Activated B cell treated with CpG ODN at 0.5 μM for 24 hours (primary cell): ENCODE data around the gene CENPB. TPM values are rescaled to one million over a fixed set of nuclear protein-coding genes. Genes with fewer than 3 reads are reported as not detected.
A peak's percentile ranks its signal among the peaks of the same experiment; 100 is the strongest.

ENCODE experiments used
- ATAC-seq: fragments of 200-7000 bp; cut with Tn5 transposase; one replicate; pipeline ENCODE4 v1.10.0; 2021; ENCODE audit warnings: low read depth, mild to moderate bottlenecking, moderate library complexity
- CTCF ChIA-PET: fragments of 350-600 bp; sonication (Branson Sonifier 250); formaldehyde crosslinking; loops from one replicate; lab custom pipeline; 2021; ENCODE audit warnings: antibody characterized with exemption; lab: Charles Lee
- POLR2A ChIA-PET: fragments of 350-600 bp; sonication (Branson Sonifier 250); formaldehyde crosslinking; loops from one replicate; lab custom pipeline; 2021; ENCODE audit warnings: antibody characterized with exemption; lab: Charles Lee
- DNase-seq: peaks from one replicate; pipeline ENCODE4 v3.0.0; 2022
- H3K27ac Mint-ChIP-seq: one replicate; pipeline ENCODE4 v1.8.0; 2020; ENCODE audit warnings: mixed read lengths
- H3K27me3 Mint-ChIP-seq: one replicate; pipeline ENCODE4 v1.8.0; 2021; ENCODE audit warnings: mixed read lengths
- H3K36me3 Mint-ChIP-seq: one replicate; pipeline ENCODE4 v1.8.0; 2021; ENCODE audit warnings: low read depth, mixed read lengths
- H3K4me1 Mint-ChIP-seq: one replicate; pipeline ENCODE4 v1.8.0; 2021; ENCODE audit warnings: mixed read lengths
- H3K4me3 Mint-ChIP-seq: one replicate; pipeline ENCODE4 v1.8.0; 2020; ENCODE audit warnings: mild to moderate bottlenecking, mixed read lengths
- H3K9me3 Mint-ChIP-seq: one replicate; pipeline ENCODE4 v1.8.0; 2020; ENCODE audit warnings: mixed read lengths
- intact Hi-C: fragments of 100-400 bp; cut with micrococcal nuclease; formaldehyde crosslinking; loops from one replicate; pipeline ENCODE4 v1.15.1; 2024
- total RNA-seq: library from RNA; stranded (reverse); gene quantifications from 2 replicates; pipeline ENCODE4 v1.2.3, GENCODE V29; 2022
- TF ChIP-seq, protein P1 (sequence below): fragments of 200-600 bp; IDR thresholded peaks from one replicate; pipeline ENCODE4 v1.8.0; 2022; ENCODE audit warnings: antibody characterized with exemption, mild to moderate bottlenecking

The CENPB gene
- total RNA-seq, 1 donor from 2014 or later, result 51.7 TPM

DNA sequence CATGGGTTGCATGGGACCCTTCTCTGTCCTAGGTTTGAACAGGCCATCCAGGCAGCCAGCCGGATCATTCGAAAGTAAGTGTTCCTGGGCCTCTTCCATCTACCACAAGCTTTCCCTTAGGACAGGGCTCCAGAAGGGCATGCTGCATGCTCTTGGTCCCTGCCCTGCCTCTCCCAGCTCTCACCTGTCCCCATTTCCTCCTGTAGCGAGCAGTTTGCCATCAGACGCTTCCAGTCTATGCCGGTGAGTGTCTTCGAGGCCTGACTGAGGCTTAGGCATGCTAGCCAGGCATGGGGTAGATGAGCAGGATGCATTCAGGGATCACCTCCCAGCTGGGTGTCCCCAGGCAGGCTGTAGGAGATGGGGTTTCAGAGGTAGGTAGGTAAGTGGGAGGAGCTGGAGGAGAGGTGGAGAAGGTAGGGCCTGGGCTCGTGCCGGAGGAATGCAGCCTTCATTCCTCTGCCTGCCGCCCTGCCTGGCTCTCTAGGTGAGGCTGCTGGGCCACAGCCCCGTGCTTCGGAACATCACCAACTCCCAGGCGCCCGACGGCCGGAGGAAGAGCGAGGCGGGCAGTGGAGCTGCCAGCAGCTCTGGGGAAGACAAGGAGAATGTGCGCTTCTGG is 13.8 kb upstream of the CENPB start:
- Mint-ChIP-seq H3K9me3 (no peaks in the 10 kb centered on the region), H3K27ac (peak overlapping the region; percentile 93), H3K27me3 (no peaks in the 10 kb centered on the region), H3K4me3 (peak overlapping the region; percentile 28), H3K4me1 (peaks cover 73% of the 10 kb centered on the region), H3K36me3 (peaks cover 45% of the 10 kb centered on the region)
- CTCF ChIA-PET, result interaction anchor here (2.7 kb wide), 1 partner anchor 19 kb away, joined by 12 read pairs; the partner anchor contains the start of gene AP5S1
- no peak for ATAC-seq
- intact Hi-C loops, result loop anchor here (1.0 kb wide), 1 partner anchor 11 kb away; no protein-coding TSS in a partner anchor
- POLR2A ChIA-PET, result interaction anchor here (1.2 to 2.9 kb wide), 4 partner anchors 13 to 20 kb away, joined by 4 to 17 read pairs (median 10); partner anchors contain the start of genes AP5S1 and CENPB
- no peak for DNase-seq
- TF ChIP-seq, protein P1, sequence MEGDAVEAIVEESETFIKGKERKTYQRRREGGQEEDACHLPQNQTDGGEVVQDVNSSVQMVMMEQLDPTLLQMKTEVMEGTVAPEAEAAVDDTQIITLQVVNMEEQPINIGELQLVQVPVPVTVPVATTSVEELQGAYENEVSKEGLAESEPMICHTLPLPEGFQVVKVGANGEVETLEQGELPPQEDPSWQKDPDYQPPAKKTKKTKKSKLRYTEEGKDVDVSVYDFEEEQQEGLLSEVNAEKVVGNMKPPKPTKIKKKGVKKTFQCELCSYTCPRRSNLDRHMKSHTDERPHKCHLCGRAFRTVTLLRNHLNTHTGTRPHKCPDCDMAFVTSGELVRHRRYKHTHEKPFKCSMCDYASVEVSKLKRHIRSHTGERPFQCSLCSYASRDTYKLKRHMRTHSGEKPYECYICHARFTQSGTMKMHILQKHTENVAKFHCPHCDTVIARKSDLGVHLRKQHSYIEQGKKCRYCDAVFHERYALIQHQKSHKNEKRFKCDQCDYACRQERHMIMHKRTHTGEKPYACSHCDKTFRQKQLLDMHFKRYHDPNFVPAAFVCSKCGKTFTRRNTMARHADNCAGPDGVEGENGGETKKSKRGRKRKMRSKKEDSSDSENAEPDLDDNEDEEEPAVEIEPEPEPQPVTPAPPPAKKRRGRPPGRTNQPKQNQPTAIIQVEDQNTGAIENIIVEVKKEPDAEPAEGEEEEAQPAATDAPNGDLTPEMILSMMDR, result no peak

DNA sequence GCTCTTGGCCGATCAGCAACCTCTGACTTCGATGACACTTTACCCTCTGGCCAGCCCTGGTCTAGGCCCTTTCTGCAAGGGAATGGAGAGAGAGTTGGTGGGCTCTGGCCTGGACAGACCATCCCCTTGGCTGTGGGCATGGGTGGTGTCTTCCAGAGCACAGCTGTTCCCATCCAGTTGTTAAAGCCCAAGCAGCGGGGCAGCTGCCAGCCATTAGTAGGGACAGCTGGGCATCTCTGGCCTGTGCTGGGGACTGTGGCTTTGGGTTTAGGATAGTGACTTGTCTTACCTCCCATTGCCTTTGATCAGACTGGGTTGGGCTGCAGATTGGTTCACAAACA is 12.3 kb upstream of the CENPB start:
- H3K9me3 Mint-ChIP-seq, result no peaks in the 10 kb centered on the region
- H3K4me3 Mint-ChIP-seq, result peak overlapping the region; percentile 52
- H3K36me3 Mint-ChIP-seq, result peaks cover 33% of the 10 kb centered on the region
- ChIA-PET POLR2A (interaction anchor here (0.9 to 2.9 kb wide), 6 partner anchors 12 to 46 kb away, joined by 3 to 17 read pairs (median 6); partner anchors contain the start of genes AP5S1 and CENPB), CTCF (interaction anchor here (2.7 kb wide), 1 partner anchor 21 kb away, joined by 12 read pairs; the partner anchor contains the start of gene AP5S1)
- no peak for ATAC-seq
- TF ChIP-seq, protein P1, result no peak
- H3K4me1 Mint-ChIP-seq, result peaks cover 74% of the 10 kb centered on the region
- DNase-seq, result no peak
- intact Hi-C loops, result loop anchor here (5.0 kb wide), 1 partner anchor 88 kb away; the partner anchor contains the start of gene PANK2
- no peaks in the 10 kb centered on the region for H3K27me3 Mint-ChIP-seq
- peak overlapping the region; percentile 93 for H3K27ac Mint-ChIP-seq

DNA sequence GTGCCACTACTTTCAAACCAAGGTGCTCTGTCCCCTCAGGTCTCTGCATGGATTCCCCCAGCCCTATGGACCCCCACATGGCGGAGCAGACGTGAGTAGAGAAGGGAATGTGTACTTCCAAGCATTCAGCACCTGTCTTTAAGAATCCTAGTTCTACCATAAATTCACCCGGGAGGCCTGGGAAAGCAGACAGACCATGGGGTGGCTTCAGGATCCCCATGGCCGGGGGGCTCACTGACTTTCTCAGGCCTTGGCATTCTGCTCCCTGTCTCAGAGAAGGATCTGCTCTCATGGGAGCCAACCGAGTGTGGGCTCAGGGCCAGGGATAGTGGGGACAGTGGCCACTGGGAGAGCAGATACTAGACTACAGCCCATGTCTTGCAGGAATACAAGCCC is 11.8 kb upstream of the CENPB start:
- Mint-ChIP-seq H3K4me1 (peaks cover 69% of the 10 kb centered on the region), H3K9me3 (no peaks in the 10 kb centered on the region)
- intact Hi-C loops, result loop anchor here (5.0 kb wide), 1 partner anchor 89 kb away; the partner anchor contains the start of gene PANK2

DNA sequence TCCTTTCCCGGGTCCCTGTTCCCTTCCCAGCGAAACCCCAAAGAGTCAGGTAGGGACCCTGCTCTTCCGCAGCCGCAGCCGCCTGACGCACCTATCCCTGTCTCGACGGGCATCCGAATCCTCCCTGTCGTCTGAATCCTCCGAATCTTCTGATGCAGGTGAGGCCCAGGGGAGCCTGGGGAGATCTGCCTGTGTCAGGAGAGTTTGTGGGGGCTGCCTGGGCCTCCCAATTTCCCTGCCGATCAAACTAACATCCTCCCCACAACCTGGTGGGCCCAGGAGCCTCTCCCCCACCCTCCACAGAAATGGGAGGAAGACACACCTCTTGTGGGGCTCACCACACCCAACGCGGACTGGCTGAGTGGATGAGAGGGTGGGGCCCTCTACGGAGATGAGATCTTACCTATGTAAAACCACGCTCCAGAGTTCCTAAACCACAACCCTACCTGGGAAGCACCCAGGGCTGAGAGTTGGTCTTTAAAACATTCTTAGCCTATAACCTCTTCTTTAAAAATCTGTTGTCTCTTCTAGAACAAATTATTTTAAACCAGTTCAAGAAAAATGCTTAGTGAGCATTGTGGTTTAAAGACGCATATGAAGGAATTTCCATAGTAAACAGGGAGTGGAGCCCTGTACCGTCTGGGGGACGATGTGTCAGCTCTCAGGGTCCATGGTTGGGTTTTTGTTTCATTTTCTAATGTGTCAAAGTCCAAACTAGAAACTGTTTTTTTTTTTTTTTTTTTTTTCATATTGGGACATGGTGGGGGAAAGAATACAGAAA is 11.2 kb upstream of the CENPB start:
- no peak for ATAC-seq
- peak overlapping the region; percentile 93 for H3K27ac Mint-ChIP-seq
- H3K27me3 Mint-ChIP-seq, result no peaks in the 10 kb centered on the region
- H3K9me3 Mint-ChIP-seq, result no peaks in the 10 kb centered on the region
- ChIA-PET CTCF (interaction anchor here (0.7 kb wide), 1 partner anchor 23 kb away, joined by 4 read pairs; the partner anchor contains the start of gene AP5S1), POLR2A (interaction anchor here (0.6 to 2.9 kb wide), 5 partner anchors 10 to 47 kb away, joined by 4 to 17 read pairs (median 11); partner anchors contain the start of genes AP5S1 and CENPB)
- peaks cover 63% of the 10 kb centered on the region for H3K4me1 Mint-ChIP-seq
- H3K4me3 Mint-ChIP-seq, result peak overlapping the region; percentile 78
- TF ChIP-seq, protein P1, result no peak
- intact Hi-C loops, result loop anchor here (2.0 to 5.0 kb wide), 2 partner anchors 49 to 90 kb away; partner anchors contain the start of genes MAVS and PANK2
- DNase-seq, result no peak
- H3K36me3 Mint-ChIP-seq, result peaks cover 22% of the 10 kb centered on the region

More for the DNA sequence above, 11.8 kb upstream of the CENPB start:
- peak overlapping the region; percentile 93 for H3K27ac Mint-ChIP-seq
- H3K27me3 Mint-ChIP-seq, result no peaks in the 10 kb centered on the region
- CTCF ChIA-PET, result interaction anchor here (0.7 kb wide), 1 partner anchor 22 kb away, joined by 4 read pairs; the partner anchor contains the start of gene AP5S1
- peaks cover 28% of the 10 kb centered on the region for H3K36me3 Mint-ChIP-seq
- ATAC-seq (no peak), DNase-seq (no peak)
- peak overlapping the region; percentile 78 for H3K4me3 Mint-ChIP-seq
- POLR2A ChIA-PET, result interaction anchor here (0.6 to 2.9 kb wide), 5 partner anchors 11 to 47 kb away, joined by 4 to 17 read pairs (median 11); partner anchors contain the start of genes AP5S1 and CENPB
- TF ChIP-seq, protein P1, result no peak
